Smooth muscle cell (in vitro differentiated cells): ENCODE results near the gene C3orf18. TPM values are rescaled to one million over a fixed set of nuclear protein-coding genes. Genes with fewer than 3 reads are reported as not detected.

Source experiments
- DNase-seq: peaks from one replicate; lab custom pipeline; 2025; ENCODE audit not compliant: unreplicated experiment; lab: John Stamatoyannopoulos, UW
- H2AFZ ChIP-seq: fragments of 200-600 bp; sonication (generic); 2 replicates; pipeline ENCODE4 v1.6.0; 2016; ENCODE audit warnings: antibody characterized with exemption, low read depth, mild to moderate bottlenecking
- H3F3A ChIP-seq: fragments of 200-600 bp; sonication (generic); 2 replicates; pipeline ENCODE4 v1.6.0; 2017; ENCODE audit warnings: antibody characterized with exemption, low read depth
- H3K27ac ChIP-seq: fragments of 200-600 bp; sonication (generic); 2 replicates; pipeline ENCODE4 v1.5.1; 2016; ENCODE audit warnings: low read depth, mild to moderate bottlenecking
- H3K27me3 ChIP-seq: fragments of 200-600 bp; sonication (generic); 2 replicates; pipeline ENCODE4 v1.6.1; 2016; ENCODE audit warnings: low read depth, mild to moderate bottlenecking
- H3K36me3 ChIP-seq: fragments of 200-600 bp; sonication (generic); 2 replicates; pipeline ENCODE4 v1.5.1; 2016; ENCODE audit warnings: low read depth
- H3K4me1 ChIP-seq: fragments of 200-600 bp; sonication (generic); 2 replicates; pipeline ENCODE4 v1.5.1; 2016; ENCODE audit warnings: low read depth
- H3K4me2 ChIP-seq: fragments of 200-600 bp; sonication (generic); 2 replicates; pipeline ENCODE4 v1.6.0; 2016; ENCODE audit warnings: mild to moderate bottlenecking
- H3K4me3 ChIP-seq: fragments of 200-600 bp; sonication (generic); 2 replicates; pipeline ENCODE4 v1.5.1; 2016; ENCODE audit warnings: mild to moderate bottlenecking
- H3K79me2 ChIP-seq: fragments of 200-600 bp; sonication (generic); 2 replicates; pipeline ENCODE4 v1.6.0; 2016; ENCODE audit warnings: low read depth, mild to moderate bottlenecking
- H3K9ac ChIP-seq: fragments of 200-600 bp; sonication (generic); 2 replicates; pipeline ENCODE4 v1.6.0; 2016; ENCODE audit warnings: low read depth
- H3K9me3 ChIP-seq: fragments of 200-600 bp; sonication (generic); replicated peaks from 2 replicates; pipeline ENCODE4 v1.5.1; 2016; ENCODE audit warnings: low read depth
- H4K20me1 ChIP-seq: fragments of 200-600 bp; sonication (generic); 2 replicates; pipeline ENCODE4 v1.6.0; 2016; ENCODE audit warnings: low read depth
- WGBS: methylation state at CpG from one replicate; pipeline ENCODE4 v1.1.7; 2016; ENCODE audit warnings: low lambda C conversion rate; 5-methylcytosine and 5-hydroxymethylcytosine counted together
- polyA plus RNA-seq: library from polyadenylated mRNA; unstranded; fragments of >200 nt; fragmentation: Nextera tagmentation; extraction: Ambion mirVana; gene quantifications from 2 replicates; pipeline ENCODE4 v1.2.1, GENCODE V29; 2016
- total RNA-seq: library from RNA; depleted of rRNA; stranded (reverse); fragments of >200 nt; gene quantifications from 2 replicates; pipeline ENCODE4 v1.2.3, GENCODE V29; 2014
- TF ChIP-seq, protein P1 (sequence below): fragments of 200-600 bp; sonication (generic); IDR thresholded peaks from 2 replicates; pipeline ENCODE4 v1.5.1; 2017; ENCODE audit warnings: borderline replicate concordance, mild to moderate bottlenecking, antibody characterized with exemption; ENCODE audit not compliant: insufficient read depth, poor library complexity, severe bottlenecking

Gene C3orf18
- total and polyA plus RNA-seq, 2 experiments from 2014 or later = 8.7 to 20.0 TPM

DNA sequence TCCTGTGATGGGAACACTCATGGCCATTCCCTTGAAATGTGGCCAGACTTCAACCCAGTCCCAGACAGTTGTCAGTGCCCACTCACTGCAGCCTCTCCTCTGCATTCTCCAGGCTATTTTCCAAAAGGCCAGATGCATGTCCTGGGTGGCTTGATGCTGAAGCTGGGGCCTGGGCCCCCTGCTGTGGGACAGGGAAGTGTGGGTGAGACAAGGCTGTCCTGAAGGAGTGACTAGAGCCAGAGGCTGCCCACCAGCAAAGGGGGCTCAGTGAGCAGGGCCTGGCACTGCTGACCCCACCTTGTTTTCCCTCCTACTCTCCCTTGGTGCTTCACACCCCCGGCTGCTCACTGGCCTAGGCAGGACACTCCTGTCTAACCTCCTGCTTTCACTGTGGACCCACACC, 32.2 kb upstream of the C3orf18 start:
- no peak overlapping the region for H3K27ac ChIP-seq
- no peaks in the 10 kb centered on the region for H3K27me3 ChIP-seq
- H3K9me3 ChIP-seq = no peaks in the 10 kb centered on the region
- no peak overlapping the region for H3K4me3 ChIP-seq
- H2AFZ ChIP-seq = no peak overlapping the region
- no peaks in the 10 kb centered on the region for H3K36me3 ChIP-seq
- H4K20me1 ChIP-seq = no peaks in the 10 kb centered on the region
- H3K79me2 ChIP-seq = no peaks in the 10 kb centered on the region
- no peak for DNase-seq
- WGBS = 100% methylated on average over 1 of the region's 1 CpG
- H3K4me1 ChIP-seq = peaks cover 12% of the 10 kb centered on the region
- H3K9ac ChIP-seq = no peak overlapping the region
- no peak overlapping the region for H3K4me2 ChIP-seq
- H3F3A ChIP-seq = peaks cover 6% of the 10 kb centered on the region
- TF ChIP-seq, protein P1, sequence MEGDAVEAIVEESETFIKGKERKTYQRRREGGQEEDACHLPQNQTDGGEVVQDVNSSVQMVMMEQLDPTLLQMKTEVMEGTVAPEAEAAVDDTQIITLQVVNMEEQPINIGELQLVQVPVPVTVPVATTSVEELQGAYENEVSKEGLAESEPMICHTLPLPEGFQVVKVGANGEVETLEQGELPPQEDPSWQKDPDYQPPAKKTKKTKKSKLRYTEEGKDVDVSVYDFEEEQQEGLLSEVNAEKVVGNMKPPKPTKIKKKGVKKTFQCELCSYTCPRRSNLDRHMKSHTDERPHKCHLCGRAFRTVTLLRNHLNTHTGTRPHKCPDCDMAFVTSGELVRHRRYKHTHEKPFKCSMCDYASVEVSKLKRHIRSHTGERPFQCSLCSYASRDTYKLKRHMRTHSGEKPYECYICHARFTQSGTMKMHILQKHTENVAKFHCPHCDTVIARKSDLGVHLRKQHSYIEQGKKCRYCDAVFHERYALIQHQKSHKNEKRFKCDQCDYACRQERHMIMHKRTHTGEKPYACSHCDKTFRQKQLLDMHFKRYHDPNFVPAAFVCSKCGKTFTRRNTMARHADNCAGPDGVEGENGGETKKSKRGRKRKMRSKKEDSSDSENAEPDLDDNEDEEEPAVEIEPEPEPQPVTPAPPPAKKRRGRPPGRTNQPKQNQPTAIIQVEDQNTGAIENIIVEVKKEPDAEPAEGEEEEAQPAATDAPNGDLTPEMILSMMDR = no peak

DNA sequence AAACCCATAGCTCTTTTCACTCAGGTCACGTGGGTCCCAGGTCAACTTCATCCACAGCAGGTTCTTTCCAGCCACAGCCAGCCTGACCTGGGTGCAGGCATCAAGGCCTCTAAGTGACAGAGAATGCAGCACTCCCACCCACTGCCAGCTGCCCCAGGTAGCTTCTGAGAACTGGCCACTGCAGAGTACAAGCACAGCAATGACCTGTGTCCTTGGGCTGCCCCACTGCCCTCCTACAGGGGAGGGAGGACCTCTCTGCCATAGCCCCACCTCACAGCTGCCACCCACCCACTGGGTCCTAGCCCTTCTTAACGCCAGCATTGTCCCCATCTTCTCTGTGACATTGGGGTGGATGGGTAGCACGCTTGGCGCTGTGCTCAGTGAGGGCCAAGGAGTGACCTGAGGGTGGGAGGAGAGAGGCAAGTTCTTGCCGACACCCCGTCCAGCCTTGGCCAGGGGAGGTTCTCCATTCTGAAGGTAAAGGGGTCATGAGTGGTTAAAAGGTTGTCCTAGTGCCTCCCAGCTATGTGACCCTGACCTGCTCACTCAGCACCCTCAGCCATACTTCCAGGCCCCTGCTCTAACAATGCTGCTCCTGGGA, 31.7 kb upstream of the C3orf18 start:
- Histone ChIP-seq H3K27ac (no peak overlapping the region), H3K4me1 (peaks cover 12% of the 10 kb centered on the region), H3K27me3 (no peaks in the 10 kb centered on the region), H3K4me2 (no peak overlapping the region), H3K79me2 (no peaks in the 10 kb centered on the region), H4K20me1 (no peaks in the 10 kb centered on the region), H3K36me3 (no peaks in the 10 kb centered on the region), H3K4me3 (no peak overlapping the region), H2AFZ (no peak overlapping the region), H3K9me3 (no peaks in the 10 kb centered on the region), H3F3A (peaks cover 6% of the 10 kb centered on the region), H3K9ac (no peak overlapping the region)
- TF ChIP-seq, protein P1 = no peak
- DNase-seq = no peak
- WGBS = 92% methylated on average over 6 of the region's 6 CpGs

DNA sequence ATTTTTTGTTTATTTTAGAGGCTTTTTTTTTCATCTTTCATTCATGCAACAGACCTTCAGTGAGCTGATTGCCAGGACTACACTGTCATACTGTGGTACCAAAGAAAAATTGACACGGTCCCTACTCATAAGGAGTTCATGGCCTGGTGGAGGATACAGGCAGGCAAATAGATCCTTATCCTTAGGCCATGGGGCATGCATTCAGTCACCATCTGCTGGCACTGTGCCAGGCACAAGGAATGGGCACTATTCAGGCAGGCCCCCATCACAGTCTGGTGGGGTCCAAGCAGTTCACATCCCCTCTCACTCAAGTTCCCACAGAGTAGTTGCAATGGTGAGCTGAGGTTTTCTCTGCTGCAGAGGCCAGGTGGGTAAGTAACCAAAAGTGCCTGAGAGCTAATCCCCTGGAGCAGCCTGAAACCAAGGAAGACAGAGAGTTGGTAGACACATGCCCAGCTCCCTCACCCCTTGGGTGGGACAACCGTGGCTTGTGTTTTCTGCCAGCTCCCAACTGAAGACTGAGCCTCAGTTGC, 26.8 kb upstream of the C3orf18 start:
- no peak for DNase-seq
- no peak overlapping the region for H2AFZ ChIP-seq
- no peaks in the 10 kb centered on the region for H4K20me1 ChIP-seq
- H3F3A ChIP-seq = no peaks in the 10 kb centered on the region
- H3K9ac ChIP-seq = no peak overlapping the region
- no peaks in the 10 kb centered on the region for H3K27me3 ChIP-seq
- H3K4me2 ChIP-seq = no peak overlapping the region
- WGBS = 40% methylated on average over 2 of the region's 2 CpGs
- no peak overlapping the region for H3K4me3 ChIP-seq
- no peaks in the 10 kb centered on the region for H3K36me3 ChIP-seq
- H3K79me2 ChIP-seq = no peaks in the 10 kb centered on the region
- no peak overlapping the region for H3K27ac ChIP-seq
- no peaks in the 10 kb centered on the region for H3K9me3 ChIP-seq
- H3K4me1 ChIP-seq = no peaks in the 10 kb centered on the region
- TF ChIP-seq, protein P1 = no peak

DNA sequence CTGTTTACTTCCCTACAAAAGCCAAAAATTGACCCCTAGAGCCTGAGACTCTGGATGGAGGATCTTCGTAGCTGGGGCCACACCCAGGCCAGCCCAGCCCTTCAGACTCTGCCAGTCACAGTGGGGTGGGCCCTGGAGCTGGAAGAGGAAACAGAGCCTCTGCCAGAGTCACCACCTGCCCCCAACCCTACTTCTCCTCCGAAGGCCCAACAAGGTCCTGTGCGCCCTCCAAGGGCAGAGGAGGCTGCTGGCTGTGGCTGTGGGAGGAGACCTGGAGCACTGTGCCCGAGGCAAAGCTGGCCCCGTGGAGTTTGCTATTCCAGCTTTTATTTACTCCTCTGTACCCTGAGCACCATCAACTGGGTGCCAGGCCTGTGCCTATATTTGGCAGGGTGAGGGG, 25.0 kb upstream of the C3orf18 start:
- H3K4me3 ChIP-seq = no peak overlapping the region
- DNase-seq = no peak
- no peaks in the 10 kb centered on the region for H3K4me1 ChIP-seq
- TF ChIP-seq, protein P1 = no peak
- no peak overlapping the region for H3K27ac ChIP-seq
- no peak overlapping the region for H3K9ac ChIP-seq
- no peak overlapping the region for H2AFZ ChIP-seq
- H3K36me3 ChIP-seq = no peaks in the 10 kb centered on the region
- H3K27me3 ChIP-seq = no peaks in the 10 kb centered on the region
- H4K20me1 ChIP-seq = no peaks in the 10 kb centered on the region
- H3F3A ChIP-seq = no peaks in the 10 kb centered on the region
- no peaks in the 10 kb centered on the region for H3K9me3 ChIP-seq
- H3K4me2 ChIP-seq = no peak overlapping the region
- WGBS = 85% methylated on average over 5 of the region's 5 CpGs
- H3K79me2 ChIP-seq = no peaks in the 10 kb centered on the region
